Glomerular visceral epithelial cell (primary cell): ENCODE results near the gene SORCS1.
"Not testable (repeated sequence)": the region's sequence is repeated elsewhere in the genome, so short reads cannot be mapped to it uniquely, and the experiment has no call there.

ENCODE experiments used
- DNase-seq: peaks from one replicate; pipeline ENCODE4 v3.0.0-alpha.2; 2016; ENCODE audit errors: extremely low spot score

SORCS1 gene

GRCh38 chr10:107051769-107052168 lies 112.7 kb downstream of the SORCS1 start:
- DNase-seq: no peak

- no peak for DNase-seq
These were observed 121.0 kb downstream of the SORCS1 start for GRCh38 chr10:107043461-107043860.

- no peak for DNase-seq
These were observed 127.0 kb downstream of the SORCS1 start for GRCh38 chr10:107037192-107038122.

GRCh38 chr10:107033799-107034422 lies 130.6 kb downstream of the SORCS1 start:
- DNase-seq: no peak

GRCh38 chr10:107032700-107033401 lies 131.7 kb downstream of the SORCS1 start:
- no peak for DNase-seq

- DNase-seq: no peak
These were observed 132.4 kb downstream of the SORCS1 start for GRCh38 chr10:107031931-107032699.

GRCh38 chr10:107028236-107028635 lies 136.3 kb downstream of the SORCS1 start:
- no peak for DNase-seq

- no peak for DNase-seq
These were observed 138.8 kb downstream of the SORCS1 start for GRCh38 chr10:107025676-107026075.

- DNase-seq: not testable (repeated sequence)
These were observed 140.5 kb downstream of the SORCS1 start for GRCh38 chr10:107024033-107024432.

- DNase-seq: no peak
These were observed 141.7 kb downstream of the SORCS1 start for GRCh38 chr10:107022600-107023354.

GRCh38 chr10:107019154-107019553 lies 145.4 kb downstream of the SORCS1 start:
- DNase-seq: no peak

GRCh38 chr10:107013258-107014006 lies 151.1 kb downstream of the SORCS1 start:
- no peak for DNase-seq

GRCh38 chr10:107011992-107012391 lies 152.5 kb downstream of the SORCS1 start:
- no peak for DNase-seq

GRCh38 chr10:107011105-107011504 lies 153.4 kb downstream of the SORCS1 start:
- no peak for DNase-seq

- no peak for DNase-seq
These were observed 154.0 kb downstream of the SORCS1 start for GRCh38 chr10:107010531-107010930.

- no peak for DNase-seq
These were observed 160.1 kb downstream of the SORCS1 start for GRCh38 chr10:107004362-107004761.

- no peak for DNase-seq
These were observed 162.4 kb downstream of the SORCS1 start for GRCh38 chr10:107002068-107002467.

- no peak for DNase-seq
These were observed 165.3 kb downstream of the SORCS1 start for GRCh38 chr10:106999118-106999707.

- no peak for DNase-seq
These were observed 166.8 kb downstream of the SORCS1 start for GRCh38 chr10:106997721-106998120.

- no peak for DNase-seq
These were observed 168.0 kb downstream of the SORCS1 start for GRCh38 chr10:106996510-106996909.
